Measurements from ENCODE around the gene CTSV.
"Not testable (repeated sequence)": the region's sequence is repeated elsewhere in the genome, so short reads cannot be mapped to it uniquely, and the experiment has no call there.

CTSV gene

GRCh38 chr9:96983496-96984122 is 55.3 kb downstream of the CTSV start:
- DNase-seq: not testable (repeated sequence)

More at GRCh38 chr9:96983496-96984122, 55.3 kb downstream of the CTSV start:
- in situ Hi-C loops (cut with MboI; ENCODE audit: low pct_unique_long_range_greater_than_20kb, low sequenced_read_pairs): not testable (repeated sequence)
